Umbilical cord (tissue), 2 donors: ENCODE measurements around the gene GNAT1. TPM values are rescaled to one million over a fixed set of nuclear protein-coding genes. Genes with fewer than 3 reads are reported as not detected.

ENCODE experiments used
- DNase-seq: peaks from one replicate; pipeline ENCODE4 v3.0.0-alpha.2; 2015; ENCODE audit warnings: low spot score
- total RNA-seq: library from RNA; depleted of rRNA; stranded (reverse); fragments of >200 nt; gene quantifications from one replicate; pipeline ENCODE4 v1.2.3, GENCODE V29; 2014; ENCODE audit warnings: low replicate concordance; ENCODE audit not compliant: insufficient read depth

GNAT1 gene
- total RNA-seq, 1 donor from 2014 or later = not detected

GRCh38 chr3:50177346-50177745 is 14.1 kb upstream of the GNAT1 start:
- no peak for DNase-seq

GRCh38 chr3:50179710-50180109 is 11.7 kb upstream of the GNAT1 start:
- DNase-seq = peak; percentile 79

GRCh38 chr3:50181985-50182384 is 9.4 kb upstream of the GNAT1 start:
- no peak for DNase-seq

- DNase-seq = no peak
Measured at GRCh38 chr3:50182533-50183099, 8.8 kb upstream of the GNAT1 start.

- no peak for DNase-seq
Measured at GRCh38 chr3:50183755-50184154, 7.7 kb upstream of the GNAT1 start.

GRCh38 chr3:50184242-50184978 is 7.0 kb upstream of the GNAT1 start:
- no peak for DNase-seq

GRCh38 chr3:50185230-50185629 is 6.2 kb upstream of the GNAT1 start:
- no peak for DNase-seq

- no peak for DNase-seq
Measured at GRCh38 chr3:50186096-50186495, 5.3 kb upstream of the GNAT1 start.

GRCh38 chr3:50187750-50188149 is 3.7 kb upstream of the GNAT1 start:
- DNase-seq = no peak

- DNase-seq = peak; percentile 89
Measured at GRCh38 chr3:50189274-50189673, 2.1 kb upstream of the GNAT1 start.

GRCh38 chr3:50189989-50190388 is 1.4 kb upstream of the GNAT1 start:
- DNase-seq = no peak

- DNase-seq = no peak
Measured at GRCh38 chr3:50192124-50192523, 714 bp downstream of the GNAT1 start.

- DNase-seq = peak; percentile 64
Measured at GRCh38 chr3:50192689-50193141, 1.3 kb downstream of the GNAT1 start.

GRCh38 chr3:50193286-50193685 is 1.9 kb downstream of the GNAT1 start:
- DNase-seq = no peak

- no peak for DNase-seq
Measured at GRCh38 chr3:50193746-50194127, 2.3 kb downstream of the GNAT1 start.

GRCh38 chr3:50194128-50194902 is 2.9 kb downstream of the GNAT1 start:
- peak; percentile 37 for DNase-seq

GRCh38 chr3:50194903-50195500 is 3.6 kb downstream of the GNAT1 start:
- DNase-seq = no peak

GRCh38 chr3:50195501-50196252 is 4.3 kb downstream of the GNAT1 start:
- no peak for DNase-seq

- DNase-seq = no peak
Measured at GRCh38 chr3:50196253-50196801, 4.9 kb downstream of the GNAT1 start.

GRCh38 chr3:50201573-50202315 is 10.3 kb downstream of the GNAT1 start:
- no peak for DNase-seq
